GM12878 (cell line): ENCODE measurements around the gene MXD1. TPM values are rescaled to one million over a fixed set of nuclear protein-coding genes. Genes with fewer than 3 reads are reported as not detected.

Experiments
- ATAC-seq: fragments of 200-7000 bp; cut with Tn5 transposase; 3 replicates; pipeline ENCODE4 v1.9.1; 2020; ENCODE audit warnings: mild to moderate bottlenecking, moderate library complexity
- BruUV-seq: library from RNA; stranded (reverse); fragments of 400-500 nt; replicated peaks from 2 replicates; lab custom pipeline; 2021; lab: Mats Ljungman, UMichigan
- CTCF ChIA-PET: fragments of 300-600 bp; sonication (Branson Sonifier 250); formaldehyde crosslinking; extraction: SDS; loops from one replicate; lab custom pipeline; 2021; ENCODE audit warnings: inconsistent platforms; lab: Yijun Ruan, JAX
- POLR2A ChIA-PET: fragments of 350-600 bp; formaldehyde crosslinking; extraction: SDS; loops from one replicate; lab custom pipeline; 2021; ENCODE audit warnings: inconsistent platforms; lab: Charles Lee
- RAD21 ChIA-PET: fragments of 300-600 bp; sonication (Branson Sonifier 250); formaldehyde crosslinking; loops from one replicate; lab custom pipeline; 2023; ENCODE audit warnings: antibody characterized with exemption; ENCODE audit not compliant: unreplicated experiment; lab: Charles Lee
- SMC1A ChIA-PET: fragments of 300-600 bp; sonication (Branson Sonifier 250); formaldehyde crosslinking; loops from one replicate; lab custom pipeline; 2023; ENCODE audit not compliant: unreplicated experiment, uncharacterized antibody; lab: Charles Lee
- DNase-seq: peaks from one replicate; pipeline ENCODE4 v3.0.0-alpha.2; 2011; ENCODE audit warnings: low read depth, low spot score
- FAIRE-seq: peaks from 3 replicates; lab custom pipeline; 2011; peaks lifted over from hg19 to GRCh38; lab: Jason Lieb, UNC
- H2AFZ ChIP-seq: 2 replicates; pipeline ENCODE4 v1.6.0; 2011; ENCODE audit warnings: low read depth, low read length, control low read depth; ENCODE audit not compliant: control insufficient read depth
- H3K27ac ChIP-seq: 2 replicates; pipeline ENCODE4 v1.5.1; 2011; ENCODE audit warnings: control low read depth; ENCODE audit not compliant: control insufficient read depth, insufficient read depth
- H3K27me3 ChIP-seq, 2 experiments: replicated peaks in 1 of 2; 2 replicates each; pipeline versions ENCODE4 v1.6.0 to v1.6.1; 2011; ENCODE audit warnings: low read length in 1 of 2; ENCODE audit not compliant: control insufficient read depth in 2 of 2, insufficient read depth in 2 of 2
- H3K36me3 ChIP-seq, 2 experiments: 2 replicates each; pipeline ENCODE4 v1.5.1; 2011; ENCODE audit warnings: low read length in 1 of 2; ENCODE audit not compliant: control insufficient read depth in 2 of 2, insufficient read depth in 2 of 2
- H3K4me1 ChIP-seq: 2 replicates; pipeline ENCODE4 v1.6.1; 2011; ENCODE audit warnings: mild to moderate bottlenecking, low read length, moderate library complexity, mixed read lengths; ENCODE audit not compliant: control insufficient read depth, insufficient read depth
- H3K4me2 ChIP-seq: 2 replicates; pipeline ENCODE4 v1.6.0; 2011; ENCODE audit warnings: control low read depth; ENCODE audit not compliant: control insufficient read depth, insufficient read depth
- H3K4me3 ChIP-seq: fragments of 200-600 bp; sonication (generic); 2 replicates; pipeline ENCODE4 v1.5.1; 2016
- H3K79me2 ChIP-seq: 2 replicates; pipeline ENCODE4 v1.6.0; 2011; ENCODE audit warnings: low read length; ENCODE audit not compliant: control insufficient read depth, insufficient read depth
- H3K9ac ChIP-seq: 2 replicates; pipeline ENCODE4 v1.8.0; 2011; ENCODE audit warnings: low read length, control low read depth, mixed read lengths; ENCODE audit not compliant: control insufficient read depth, insufficient read depth
- H3K9me3 ChIP-seq: replicated peaks from 3 replicates; pipeline ENCODE4 v1.5.1; 2011; ENCODE audit warnings: mild to moderate bottlenecking, low read length; ENCODE audit not compliant: control insufficient read depth, insufficient read depth
- H4K20me1 ChIP-seq: 2 replicates; pipeline ENCODE4 v1.6.0; 2011; ENCODE audit not compliant: control insufficient read depth, insufficient read depth
- ATF3 ChIP-seq: IDR thresholded peaks from 2 replicates; pipeline ENCODE4 v1.6.1; 2011; ENCODE audit warnings: low read depth, mild to moderate bottlenecking, low read length, moderate library complexity, borderline replicate concordance; ENCODE audit errors: extremely low read depth
- BACH1 ChIP-seq: fragments of 450-650 bp; IDR thresholded peaks from 2 replicates; pipeline ENCODE4 v1.6.1; 2017; ENCODE audit warnings: mild to moderate bottlenecking, borderline replicate concordance
- BCL3 ChIP-seq: IDR thresholded peaks from 2 replicates; pipeline ENCODE4 v1.6.1; 2011; ENCODE audit warnings: borderline replicate concordance, low read depth, mild to moderate bottlenecking, moderate library complexity, low read length; ENCODE audit not compliant: insufficient read depth, poor library complexity, severe bottlenecking
- DPF2 ChIP-seq: fragments of 450-650 bp; IDR thresholded peaks from 2 replicates; pipeline ENCODE4 v1.6.1; 2017; ENCODE audit warnings: mild to moderate bottlenecking
- IKZF1 ChIP-seq: fragments of 450-650 bp; conservative IDR thresholded peaks from 2 replicates; pipeline ENCODE4 v1.6.1; 2017; ENCODE audit warnings: antibody characterized with exemption, mild to moderate bottlenecking
- JUND ChIP-seq: IDR thresholded peaks from 2 replicates; pipeline ENCODE4 v1.6.1; 2012; ENCODE audit warnings: low read depth, mild to moderate bottlenecking, low read length, improper control_type of control experiment, moderate library complexity
- NKRF ChIP-seq: fragments of 450-650 bp; conservative IDR thresholded peaks from 2 replicates; pipeline ENCODE4 v1.6.1; 2017; ENCODE audit warnings: mild to moderate bottlenecking, moderate library complexity
- POLR2AphosphoS5 ChIP-seq: IDR thresholded peaks from 2 replicates; pipeline ENCODE4 v1.6.1; 2011; ENCODE audit warnings: mild to moderate bottlenecking, low read length, inconsistent platforms
- RAD51 ChIP-seq: fragments of 450-650 bp; IDR thresholded peaks from 2 replicates; pipeline ENCODE4 v1.6.1; 2016; ENCODE audit warnings: moderate library complexity, mild to moderate bottlenecking, inconsistent platforms
- REST ChIP-seq: IDR thresholded peaks from 2 replicates; pipeline ENCODE4 v1.6.1; 2012; ENCODE audit warnings: mild to moderate bottlenecking, low read depth, low read length
- SIN3A ChIP-seq: IDR thresholded peaks from 2 replicates; pipeline ENCODE4 v1.6.1; 2012; ENCODE audit warnings: low read depth, low read length, improper control_type of control experiment
- SMC3 ChIP-seq: IDR thresholded peaks from 2 replicates; pipeline ENCODE4 v1.6.1; 2011; ENCODE audit warnings: low read length, improper control_type of control experiment, borderline replicate concordance
- SPI1 ChIP-seq: IDR thresholded peaks from 2 replicates; pipeline ENCODE4 v1.6.1; 2011; ENCODE audit warnings: low read depth, mild to moderate bottlenecking, low read length, moderate library complexity, borderline replicate concordance; ENCODE audit not compliant: insufficient read depth
- SREBF2 ChIP-seq: IDR thresholded peaks from 2 replicates; pipeline ENCODE4 v1.6.1; 2012; ENCODE audit warnings: mild to moderate bottlenecking, low read length
- TAF1 ChIP-seq: IDR thresholded peaks from 2 replicates; pipeline ENCODE4 v1.6.1; 2011; ENCODE audit warnings: mild to moderate bottlenecking, low read depth, low read length, borderline replicate concordance
- YBX1 ChIP-seq: fragments of 450-650 bp; IDR thresholded peaks from 2 replicates; pipeline ENCODE4 v1.6.1; 2016; ENCODE audit warnings: antibody characterized with exemption
- WGBS: methylation state at CpG from one replicate; pipeline ENCODE4 v1.1.6; 2016; ENCODE audit warnings: low lambda C conversion rate; ENCODE audit not compliant: insufficient replicate concordance, insufficient coverage; ENCODE audit errors: missing lambda C conversion rate; 5-methylcytosine and 5-hydroxymethylcytosine counted together
- in situ Hi-C: fragments of 300-500 bp; cut with MboI; formaldehyde crosslinking; loops from 9 replicates; pipeline ENCODE4 v1.14.3; 2018; ENCODE audit warnings: mixed read lengths
- intact Hi-C: fragments of 100-400 bp; cut with micrococcal nuclease; formaldehyde crosslinking; loops from one replicate; pipeline ENCODE4 v1.14.2; 2022; ENCODE audit not compliant: unreplicated experiment
- polyA plus RNA-seq, 11 experiments: library from polyadenylated mRNA; depleted of rRNA in 4 of 11; unstranded in 6 of 11; stranded (reverse) in 5 of 11; fragments of >200 nt; fragmentation: Nextera tagmentation in 4 of 11; fragmentation: Illumina TruSeq in 1 of 11; extraction: Ambion mirVana in 4 of 11; extraction: Trizol in 1 of 11; gene quantifications; 1 replicate in 1 of 11; 2 replicates in 10 of 11; pipeline versions ENCODE4 v1.2.1 to v1.2.3, GENCODE V29; 2011 to 2016; ENCODE audit warnings: inconsistent platforms in 2 of 11, missing spikeins in 2 of 11, low read depth in 1 of 11
- total RNA-seq, 4 experiments: library from RNA; depleted of rRNA in 3 of 4; stranded (reverse); fragments of >200 nt in 3 of 4; fragmentation: Illumina TruSeq in 1 of 4; extraction: Trizol in 1 of 4; gene quantifications; 2 replicates each; pipeline versions ENCODE4 v1.2.1 to v1.2.3, GENCODE V29; 2013 to 2021

Gene MXD1
- total and polyA plus RNA-seq, 10 of the 15 experiments (the other 5 are each of a cell fraction or from before 2014, with no cell fraction given), result 2.2 to 10.2 (median 3.3) TPM

GRCh38 chr2:69937968-69938367 lies 23.1 kb downstream of the MXD1 start:
- ATAC-seq, result no peak
- H3K4me2 ChIP-seq, result no peak overlapping the region
- ChIA-PET POLR2A (no interaction called here), SMC1A (interaction anchor here (1.0 kb wide), 1 partner anchor 9 kb away, joined by 3 read pairs; no protein-coding TSS in a partner anchor), CTCF (no interaction called here), RAD21 (no interaction called here)
- no peak for DNase-seq
- no peaks in the 10 kb centered on the region for H4K20me1 ChIP-seq
- no peak overlapping the region for H3K9ac ChIP-seq
- intact Hi-C loops (no loop called here), in situ Hi-C loops (no loop called here)
- no peaks in the 10 kb centered on the region for H3K79me2 ChIP-seq
- 75% methylated on average over 13 of the region's 14 CpGs for WGBS
- no peak overlapping the region for H3K27ac ChIP-seq
- no peaks in the 10 kb centered on the region for H3K27me3 ChIP-seq
- TF ChIP-seq SPI1, result no peak
- TF ChIP-seq POLR2AphosphoS5, result no peak
- no peak for TF ChIP-seq BCL3
- TF ChIP-seq NKRF, result no peak
- TF ChIP-seq JUND, result no peak
- TF ChIP-seq REST, result no peak
- no peak for TF ChIP-seq ATF3
- no peak for TF ChIP-seq YBX1
- no peak for TF ChIP-seq SIN3A
- no peak for TF ChIP-seq SREBF2
- no peak for TF ChIP-seq SMC3
- no peak for TF ChIP-seq BACH1
- no peak for TF ChIP-seq TAF1
- TF ChIP-seq IKZF1, result no peak
- TF ChIP-seq RAD51, result no peak
- TF ChIP-seq DPF2, result no peak
- no peak overlapping the region for H3K4me3 ChIP-seq
- BruUV-seq, result no TSS peak
- peaks cover 0 to 21% of the 10 kb centered on the region in 2 experiments; a peak in 3 of 4 replicates for H3K36me3 ChIP-seq
- no peak for FAIRE-seq
- H3K4me1 ChIP-seq, result peaks cover 9% of the 10 kb centered on the region
- H2AFZ ChIP-seq, result no peak overlapping the region
- no peaks in the 10 kb centered on the region for H3K9me3 ChIP-seq
